Gastrocnemius medialis (tissue), 4 donors: ENCODE measurements around the gene TCEA2. TPM values are rescaled to one million over a fixed set of nuclear protein-coding genes. Genes with fewer than 3 reads are reported as not detected.

Experiments
- ATAC-seq, 2 donors: fragments of 150-250 bp; one replicate each; pipeline ENCODE4 v1.9.1; 2016
- DNase-seq, 2 donors: peaks; one replicate each; pipeline ENCODE4 v3.0.0-alpha.2; 2019
- H3K27ac ChIP-seq, 4 donors: fragments of 200-600 bp; sonication (generic); 1 replicate in 1 of 4; 2 replicates in 3 of 4; pipeline ENCODE4 v1.5.1; 2016 to 2018; ENCODE audit warnings: mild to moderate bottlenecking in 2 of 4, moderate library complexity in 1 of 4
- H3K27me3 ChIP-seq, 3 donors: fragments of 200-600 bp; sonication (generic) in 2 of 3; 1 replicate in 1 of 3; 2 replicates in 2 of 3; pipeline versions ENCODE4 v1.5.1 to v1.6.0; 2016 to 2019; ENCODE audit warnings: mild to moderate bottlenecking in 1 of 3, moderate library complexity in 1 of 3
- H3K36me3 ChIP-seq, 2 donors: fragments of 200-600 bp; sonication (generic) in 1 of 2; one replicate each; pipeline ENCODE4 v1.5.1; 2017 to 2018
- H3K4me1 ChIP-seq, 2 donors: fragments of 200-600 bp; sonication (generic) in 1 of 2; one replicate each; pipeline ENCODE4 v1.5.1; 2016 to 2017; ENCODE audit warnings: mild to moderate bottlenecking in 2 of 2
- H3K4me3 ChIP-seq, 4 donors: fragments of 200-600 bp; sonication (generic) in 3 of 4; 1 replicate in 1 of 4; 2 replicates in 3 of 4; pipeline ENCODE4 v1.5.1; 2016 to 2019; ENCODE audit warnings: mild to moderate bottlenecking in 2 of 4
- H3K9me3 ChIP-seq, 3 donors: fragments of 200-600 bp; sonication (generic) in 2 of 3; 1 replicate in 1 of 3; 2 replicates in 2 of 3; pipeline ENCODE4 v1.5.1; 2016 to 2019
- CTCF ChIP-seq, 5 experiments: fragments of 450-650 bp in 3 of 5; fragments of 200-600 bp in 2 of 5; sonication (generic) in 2 of 5; IDR thresholded peaks in 4 of 5; conservative IDR thresholded peaks in 1 of 5; 1 replicate in 4 of 5; 2 replicates in 1 of 5; pipeline ENCODE4 v1.5.1; 2016 to 2019; ENCODE audit warnings: antibody characterized with exemption in 5 of 5, mild to moderate bottlenecking in 3 of 5, moderate library complexity in 3 of 5
- POLR2A ChIP-seq, 2 donors: fragments of 450-650 bp; IDR thresholded peaks; one replicate each; pipeline ENCODE4 v1.6.1; 2017; ENCODE audit warnings: antibody characterized with exemption in 2 of 2, mild to moderate bottlenecking in 2 of 2, moderate library complexity in 2 of 2
- in situ Hi-C, 4 donors: fragments of 200-750 bp; cut with MboI; loops; one replicate each; pipeline versions ENCODE4 v1.15.0 to v1.8.0; 2017; ENCODE audit warnings: low sequenced_read_pairs in 4 of 4
- intact Hi-C: fragments of 100-400 bp; cut with DNase I; formaldehyde crosslinking; loops from one replicate; pipeline ENCODE4 v1.15.1; 2023; ENCODE audit warnings: low total_unique reads
- total RNA-seq, 4 donors: library from RNA; depleted of rRNA; stranded (reverse); fragments of >200 nt; gene quantifications; one replicate each; pipeline versions ENCODE4 v1.1.0 to v1.2.3, GENCODE V29; 2016

TCEA2 gene
- total RNA-seq, 4 donors from 2014 or later = 8.4 to 21.0 (median 8.8) TPM

- ATAC-seq (no peak), DNase-seq (no peak)
- Histone ChIP-seq H3K27ac (no peak overlapping the region), H3K36me3 (no peaks in the 10 kb centered on the region), H3K4me1 (peaks cover 9 to 13% of the 10 kb centered on the region in 2 donors), H3K4me3 (no peak overlapping the region), H3K9me3 (no peaks in the 10 kb centered on the region), H3K27me3 (peaks cover 0 to 3% (median 0%) of the 10 kb centered on the region in 3 donors)
- intact Hi-C loops = no loop called here
- no peak for TF ChIP-seq CTCF (IDR thresholded peaks at IDR 0.05 in 4 of 5, conservative IDR thresholded peaks at IDR 0.05 in 1 of 5)
- in situ Hi-C loops = no loop called here
Observed at GRCh38 chr20:64074184-64074789, 11.3 kb downstream of the TCEA2 start.

GRCh38 chr20:64074963-64075362 lies 12.0 kb downstream of the TCEA2 start:
- Histone ChIP-seq H3K36me3 (no peaks in the 10 kb centered on the region), H3K4me3 (no peak overlapping the region), H3K9me3 (no peaks in the 10 kb centered on the region), H3K4me1 (peaks cover 9 to 15% of the 10 kb centered on the region in 2 donors), H3K27ac (no peak overlapping the region), H3K27me3 (peaks cover 0 to 3% (median 0%) of the 10 kb centered on the region in 3 donors)
- intact Hi-C loops = no loop called here
- in situ Hi-C loops = no loop called here
- no peak for TF ChIP-seq CTCF (IDR thresholded peaks at IDR 0.05 in 4 of 5, conservative IDR thresholded peaks at IDR 0.05 in 1 of 5)
- TF ChIP-seq POLR2A (IDR thresholded peaks at IDR 0.05) = no peak
- ATAC-seq = no peak
- no peak for DNase-seq

- in situ Hi-C loops = no loop called here
- Histone ChIP-seq H3K4me3 (no peak overlapping the region), H3K36me3 (no peaks in the 10 kb centered on the region), H3K27me3 (peaks cover 0 to 3% (median 0%) of the 10 kb centered on the region in 3 donors), H3K4me1 (peaks cover 9 to 15% of the 10 kb centered on the region in 2 donors), H3K27ac (no peak overlapping the region), H3K9me3 (no peaks in the 10 kb centered on the region)
- TF ChIP-seq POLR2A (IDR thresholded peaks at IDR 0.05) = no peak
- no peak for TF ChIP-seq CTCF (IDR thresholded peaks at IDR 0.05 in 4 of 5, conservative IDR thresholded peaks at IDR 0.05 in 1 of 5)
- ATAC-seq (no peak), DNase-seq (no peak)
- intact Hi-C loops = no loop called here
Observed at GRCh38 chr20:64075556-64075955, 12.6 kb downstream of the TCEA2 start.

GRCh38 chr20:64076061-64076997 lies 13.3 kb downstream of the TCEA2 start:
- intact Hi-C loops = no loop called here
- in situ Hi-C loops = no loop called here
- no peak for ATAC-seq
- no peaks in the 10 kb centered on the region for H3K9me3 ChIP-seq
- no peak for DNase-seq
- no peaks in the 10 kb centered on the region for H3K36me3 ChIP-seq
- H3K27me3 ChIP-seq = peaks cover 0 to 3% (median 0%) of the 10 kb centered on the region in 3 donors
- H3K4me3 ChIP-seq = peak overlapping the region in 1 of 4 donors; percentile 76
- H3K27ac ChIP-seq = no peak overlapping the region
- TF ChIP-seq POLR2A (IDR thresholded peaks at IDR 0.05) (no peak), CTCF (IDR thresholded peaks at IDR 0.05 in 4 of 5, conservative IDR thresholded peaks at IDR 0.05 in 1 of 5) (no peak)
- H3K4me1 ChIP-seq = peaks cover 9 to 15% of the 10 kb centered on the region in 2 donors
